Stimulated activated CD8-positive, alpha-beta memory T cell treated with anti-CD3 and anti-CD28 coated beads, Interleukin-15, amount 100 ng/mL, for 4 hours (primary cell): ENCODE measurements around the gene ACSL3.
"Not testable (repeated sequence)": the region's sequence is repeated elsewhere in the genome, so short reads cannot be mapped to it uniquely, and the experiment has no call there.

Source experiments
- DNase-seq, 2 donors: peaks; one replicate each; pipeline ENCODE4 v3.0.0-alpha.2; 2020; ENCODE audit warnings: low read depth in 2 of 2

ACSL3 gene

DNA sequence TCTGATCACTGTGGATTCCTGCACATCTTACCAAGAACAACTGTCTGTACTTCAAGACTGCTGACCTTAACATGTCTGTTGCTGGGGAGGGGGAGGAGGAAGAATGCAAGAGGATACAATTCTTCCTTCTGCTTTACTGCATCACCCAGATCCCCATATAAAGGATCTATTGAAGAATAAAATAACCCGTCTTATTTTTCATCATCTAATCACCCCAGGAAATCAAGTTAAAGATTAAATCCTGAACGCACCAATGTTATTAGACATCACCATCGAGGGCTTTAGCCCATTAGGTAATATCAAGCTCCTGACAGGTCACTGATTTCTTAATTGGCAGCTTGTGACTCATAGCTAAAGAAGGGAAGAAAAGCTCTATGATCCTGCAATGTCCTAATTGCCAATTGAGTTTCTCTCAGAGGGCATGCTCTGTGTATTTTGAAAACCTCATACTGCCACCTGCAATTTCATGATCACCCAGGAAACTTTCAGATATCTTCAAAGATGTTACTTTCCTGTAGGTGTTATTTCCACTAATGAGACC is 115.8 kb downstream of the ACSL3 start:
- DNase-seq, result no peak

- no peak for DNase-seq
Observed at GRCh38 chr2:222977121-222977520, 116.3 kb downstream of the ACSL3 start.

GRCh38 chr2:222978850-222979249 is 118.0 kb downstream of the ACSL3 start:
- no peak for DNase-seq

DNA sequence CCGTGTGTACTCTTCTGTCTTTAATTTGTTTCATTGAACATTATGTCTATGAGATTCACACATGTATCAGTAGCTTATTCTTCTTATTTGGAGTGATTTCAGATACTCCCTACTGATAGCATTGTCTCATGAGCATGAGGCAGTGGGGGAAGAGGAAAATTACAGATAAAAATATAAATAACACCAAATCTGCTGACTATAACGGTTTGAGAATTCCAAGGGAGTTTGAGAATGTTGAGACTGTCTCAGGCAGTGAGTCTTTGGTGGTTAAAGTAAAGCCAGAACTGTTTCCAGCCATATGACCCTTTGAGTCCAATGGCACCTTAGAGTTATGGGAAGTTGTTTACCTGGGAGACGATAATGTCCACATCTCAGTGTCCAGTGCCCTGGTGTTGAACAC is 118.6 kb downstream of the ACSL3 start:
- no peak for DNase-seq

DNA sequence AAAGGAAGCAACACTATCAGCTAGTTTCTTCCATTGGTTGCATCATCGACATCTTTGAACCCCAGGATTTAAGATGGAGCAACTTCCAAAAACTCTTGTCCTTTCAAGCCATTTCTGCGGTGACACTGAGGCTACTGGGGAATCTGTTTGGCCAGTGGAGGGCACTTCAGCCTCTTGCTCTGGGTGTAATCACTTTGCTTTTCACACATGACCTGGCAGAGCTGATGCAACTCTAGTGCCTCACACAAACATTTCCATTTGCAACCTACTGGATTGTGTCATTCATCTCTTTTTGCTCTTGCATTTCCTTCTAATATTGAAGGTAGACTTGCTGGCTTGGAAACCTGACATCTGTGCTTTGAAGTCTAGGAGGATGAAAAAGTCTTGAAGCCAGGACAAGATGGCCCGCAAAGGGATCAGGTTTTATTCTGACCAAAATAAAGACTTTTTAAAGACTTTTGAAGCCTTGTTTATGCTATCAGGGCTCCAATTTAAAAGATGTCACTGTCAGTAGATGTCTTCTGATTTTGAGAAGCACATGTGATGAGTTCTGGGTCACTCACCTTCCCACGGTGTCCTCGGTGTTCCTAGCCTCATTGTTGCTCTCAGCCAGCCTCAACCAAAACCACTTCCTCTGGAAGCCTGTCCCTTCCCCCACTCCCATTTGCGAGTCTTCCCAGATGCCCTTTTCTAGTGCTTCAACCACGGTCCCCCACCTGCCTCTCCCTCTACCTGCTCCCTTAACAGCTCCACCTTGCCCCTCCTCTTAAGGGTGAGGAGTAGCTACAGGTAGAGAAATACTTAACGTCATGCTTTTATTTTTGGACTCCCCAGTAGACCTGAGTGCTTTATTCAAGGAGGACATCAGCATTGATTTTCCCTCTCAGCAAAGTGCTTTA is 121.4 kb downstream of the ACSL3 start:
- no peak for DNase-seq

GRCh38 chr2:222982909-222983265 is 122.1 kb downstream of the ACSL3 start:
- no peak for DNase-seq

GRCh38 chr2:222984908-222985307 is 124.1 kb downstream of the ACSL3 start:
- no peak for DNase-seq

- DNase-seq, result no peak
Observed at GRCh38 chr2:222989431-222989830, 128.6 kb downstream of the ACSL3 start.

GRCh38 chr2:222990206-222990605 is 129.4 kb downstream of the ACSL3 start:
- DNase-seq, result not testable (repeated sequence)

DNA sequence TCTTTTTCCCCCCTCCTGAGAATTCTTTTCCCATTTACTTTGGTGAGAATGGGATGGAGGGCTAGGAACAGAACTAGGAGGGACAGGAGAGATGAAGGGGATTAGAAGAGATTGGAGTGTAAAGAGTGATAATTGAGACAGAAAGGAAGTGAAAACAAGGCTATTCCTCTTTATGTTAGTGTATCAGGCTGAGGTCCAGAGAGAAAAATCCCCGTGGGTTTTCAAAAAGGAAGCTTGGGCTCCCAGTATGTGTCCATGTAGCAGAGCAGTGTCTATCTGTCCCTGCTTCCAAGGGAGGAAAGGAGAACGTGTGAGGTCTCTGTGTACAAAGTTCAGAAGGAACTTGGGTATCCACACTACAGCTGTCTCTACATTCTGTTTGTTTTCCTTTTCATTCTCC is 131.3 kb downstream of the ACSL3 start:
- DNase-seq, result no peak
